ENCODE measurements around the gene PEX14. TPM values are rescaled to one million over a fixed set of nuclear protein-coding genes. Genes with fewer than 3 reads are reported as not detected.

The PEX14 gene
- total and polyA plus RNA-seq, 2 experiments from 2014 or later, result 17.6 to 19.6 TPM

- TF ChIP-seq CREB1 (CRISPR knock-in tag; IDR thresholded peaks at IDR 0.05; ENCODE audit: low read depth), result no peak
- no peak for TF ChIP-seq REST (IDR thresholded peaks at IDR 0.05; ENCODE audit: unreplicated experiment)
- no peak for TF ChIP-seq JUNB (IDR thresholded peaks at IDR 0.05; ENCODE audit: unreplicated experiment)
These were observed 152.2 kb downstream of the PEX14 start (continued) for GRCh38 chr1:10626791-10627410.

- Histone ChIP-seq H2AFZ (no peak overlapping the region), H3F3A (replicated peaks; ENCODE audit: low read depth) (no peaks in the 10 kb centered on the region), H3K9me2 (ENCODE audit: insufficient read depth) (no peaks in the 10 kb centered on the region), H3K36me3 (ENCODE audit: insufficient read depth) (no peaks in the 10 kb centered on the region), H3K27me3 (ENCODE audit: insufficient read depth) (no peaks in the 10 kb centered on the region), H3K4me1 (ENCODE audit: insufficient read depth) (peaks cover 18% of the 10 kb centered on the region), H3K27ac (ENCODE audit: low read depth) (no peak overlapping the region), H3K79me2 (replicated peaks; ENCODE audit: insufficient read depth) (no peaks in the 10 kb centered on the region), H3K4me3 (no peak overlapping the region), H4K20me1 (replicated peaks; ENCODE audit: insufficient read depth) (no peaks in the 10 kb centered on the region), H3K4me2 (no peak overlapping the region)
- Mint-ChIP-seq H3K9me3 (no peaks in the 10 kb centered on the region), H3K4me1 (peaks cover 30% of the 10 kb centered on the region), H3K27ac (no peak overlapping the region), H3K27me3 (ENCODE audit: insufficient read depth, low read depth, poor library complexity) (peaks cover 9% of the 10 kb centered on the region), H3K36me3 (ENCODE audit: low read depth) (no peaks in the 10 kb centered on the region), H3K4me3 (no peak overlapping the region)
- ATAC-seq, result no peak
- DNase-seq (ENCODE audit: low spot score), result no peak
- TF ChIP-seq CTCF (conservative IDR thresholded peaks at IDR 0.05; ENCODE audit: low read depth in 2 of 2) (no peak), EZH2phosphoT487 (IDR thresholded peaks at IDR 0.05; ENCODE audit: unreplicated experiment) (no peak), ETS1 (IDR thresholded peaks at IDR 0.05) (no peak), ZNF114 (CRISPR knock-in tag; IDR thresholded peaks at IDR 0.05) (no peak), EZH2 (IDR thresholded peaks at IDR 0.05; ENCODE audit: low read depth, unreplicated experiment) (no peak), ZNF462 (CRISPR knock-in tag; IDR thresholded peaks at IDR 0.05) (no peak)
These were observed 153.9 kb downstream of the PEX14 start for GRCh38 chr1:10628685-10629084.

Data from GM23338 (cell line).